ENCODE results near the gene VAMP2. TPM values are rescaled to one million over a fixed set of nuclear protein-coding genes. Genes with fewer than 3 reads are reported as not detected.

VAMP2 gene
- polyA plus RNA-seq, 1 donor from 2014 or later, result 98.3 TPM

- Histone ChIP-seq H3K4me2 (ENCODE audit: low read length) (no peak overlapping the region), H3K27me3 (ENCODE audit: insufficient read depth, low read depth, low read length) (no peaks in the 10 kb centered on the region), H3K27ac (ENCODE audit: low read length) (no peak overlapping the region), H3K36me3 (ENCODE audit: insufficient read depth, low read length) (no peaks in the 10 kb centered on the region), H3K9me3 (ENCODE audit: low read length) (no peaks in the 10 kb centered on the region), H3K4me3 (ENCODE audit: low read length) (no peak overlapping the region), H3F3A (ENCODE audit: insufficient read depth, low read length, poor library complexity, severe bottlenecking) (peaks cover 21% of the 10 kb centered on the region), H2AFZ (ENCODE audit: low read depth, low read length) (no peak overlapping the region), H3K79me2 (replicated peaks; ENCODE audit: insufficient read depth, low read length) (no peaks in the 10 kb centered on the region), H4K20me1 (ENCODE audit: insufficient read depth) (no peaks in the 10 kb centered on the region), H3K9me2 (ENCODE audit: insufficient read depth, low read length) (no peaks in the 10 kb centered on the region), H3K9ac (ENCODE audit: low read length) (no peak overlapping the region)
- TF ChIP-seq SMC3 (conservative IDR thresholded peaks at IDR 0.05; ENCODE audit: poor library complexity) (no peak), POLR2AphosphoS5 (IDR thresholded peaks at IDR 0.05) (no peak), EP300 (conservative IDR thresholded peaks at IDR 0.05; ENCODE audit: poor library complexity, severe bottlenecking) (no peak), RAD21 (conservative IDR thresholded peaks at IDR 0.05) (no peak), MXI1 (conservative IDR thresholded peaks at IDR 0.05; ENCODE audit: poor library complexity, severe bottlenecking) (no peak), REST (IDR thresholded peaks at IDR 0.05; ENCODE audit: borderline replicate concordance) (no peak), EZH2 (IDR thresholded peaks at IDR 0.05; ENCODE audit: borderline replicate concordance, insufficient read depth, low read length, poor library complexity, severe bottlenecking) (no peak), TAF1 (IDR thresholded peaks at IDR 0.05; ENCODE audit: low read depth) (no peak)
- TF ChIP-seq, protein P1, sequence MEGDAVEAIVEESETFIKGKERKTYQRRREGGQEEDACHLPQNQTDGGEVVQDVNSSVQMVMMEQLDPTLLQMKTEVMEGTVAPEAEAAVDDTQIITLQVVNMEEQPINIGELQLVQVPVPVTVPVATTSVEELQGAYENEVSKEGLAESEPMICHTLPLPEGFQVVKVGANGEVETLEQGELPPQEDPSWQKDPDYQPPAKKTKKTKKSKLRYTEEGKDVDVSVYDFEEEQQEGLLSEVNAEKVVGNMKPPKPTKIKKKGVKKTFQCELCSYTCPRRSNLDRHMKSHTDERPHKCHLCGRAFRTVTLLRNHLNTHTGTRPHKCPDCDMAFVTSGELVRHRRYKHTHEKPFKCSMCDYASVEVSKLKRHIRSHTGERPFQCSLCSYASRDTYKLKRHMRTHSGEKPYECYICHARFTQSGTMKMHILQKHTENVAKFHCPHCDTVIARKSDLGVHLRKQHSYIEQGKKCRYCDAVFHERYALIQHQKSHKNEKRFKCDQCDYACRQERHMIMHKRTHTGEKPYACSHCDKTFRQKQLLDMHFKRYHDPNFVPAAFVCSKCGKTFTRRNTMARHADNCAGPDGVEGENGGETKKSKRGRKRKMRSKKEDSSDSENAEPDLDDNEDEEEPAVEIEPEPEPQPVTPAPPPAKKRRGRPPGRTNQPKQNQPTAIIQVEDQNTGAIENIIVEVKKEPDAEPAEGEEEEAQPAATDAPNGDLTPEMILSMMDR (IDR thresholded peaks at IDR 0.05; ENCODE audit: poor library complexity, severe bottlenecking), result no peak
These were observed 21.0 kb downstream of the VAMP2 start for GRCh38 chr17:8141741-8142140.

DNA sequence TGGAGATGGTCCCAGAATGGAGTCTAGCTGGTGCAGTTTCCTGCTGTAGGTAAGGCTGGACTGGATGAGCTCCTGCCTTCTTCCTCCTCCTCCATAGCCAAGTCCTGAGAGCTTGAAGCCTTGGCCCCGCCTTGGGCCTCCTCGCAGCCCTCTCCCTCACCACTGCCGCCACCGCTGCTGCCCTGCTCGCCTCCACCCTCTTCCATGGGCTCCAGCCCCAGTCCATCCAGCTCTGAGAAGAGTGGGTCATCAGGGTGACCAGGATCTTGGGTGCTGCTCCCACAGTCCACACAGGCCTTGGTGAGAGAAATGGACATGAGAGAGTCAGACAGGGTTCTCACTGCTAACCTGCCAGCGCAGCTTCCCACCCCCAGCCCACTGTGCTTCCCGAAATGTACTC is 21.7 kb downstream of the VAMP2 start:
- Histone ChIP-seq H3K27me3 (ENCODE audit: insufficient read depth, low read depth, low read length) (no peaks in the 10 kb centered on the region), H2AFZ (ENCODE audit: low read depth, low read length) (no peak overlapping the region), H3K4me3 (ENCODE audit: low read length) (no peak overlapping the region), H3K36me3 (ENCODE audit: insufficient read depth, low read length) (no peaks in the 10 kb centered on the region), H3K9me2 (ENCODE audit: insufficient read depth, low read length) (no peaks in the 10 kb centered on the region), H3K4me2 (ENCODE audit: low read length) (no peak overlapping the region), H3K27ac (ENCODE audit: low read length) (no peak overlapping the region), H3K9ac (ENCODE audit: low read length) (no peak overlapping the region), H3K9me3 (ENCODE audit: low read length) (no peaks in the 10 kb centered on the region), H4K20me1 (ENCODE audit: insufficient read depth) (no peaks in the 10 kb centered on the region), H3K79me2 (replicated peaks; ENCODE audit: insufficient read depth, low read length) (no peaks in the 10 kb centered on the region), H3F3A (ENCODE audit: insufficient read depth, low read length, poor library complexity, severe bottlenecking) (peaks cover 21% of the 10 kb centered on the region)
- no peak for TF ChIP-seq SMC3 (conservative IDR thresholded peaks at IDR 0.05; ENCODE audit: poor library complexity)
- TF ChIP-seq MXI1 (conservative IDR thresholded peaks at IDR 0.05; ENCODE audit: poor library complexity, severe bottlenecking), result no peak
- no peak for TF ChIP-seq EP300 (conservative IDR thresholded peaks at IDR 0.05; ENCODE audit: poor library complexity, severe bottlenecking)
- no peak for TF ChIP-seq RAD21 (conservative IDR thresholded peaks at IDR 0.05)
- TF ChIP-seq POLR2AphosphoS5 (IDR thresholded peaks at IDR 0.05), result no peak
- no peak for TF ChIP-seq TAF1 (IDR thresholded peaks at IDR 0.05; ENCODE audit: low read depth)
- TF ChIP-seq, protein P1 (IDR thresholded peaks at IDR 0.05; ENCODE audit: poor library complexity, severe bottlenecking), result no peak
- no peak for TF ChIP-seq REST (IDR thresholded peaks at IDR 0.05; ENCODE audit: borderline replicate concordance)
- no peak for TF ChIP-seq EZH2 (IDR thresholded peaks at IDR 0.05; ENCODE audit: borderline replicate concordance, insufficient read depth, low read length, poor library complexity, severe bottlenecking)
